GM21526 (cell line): ENCODE results near the gene ADGRV1.

Source experiments
- ATAC-seq: cut with Tn5 transposase; IDR thresholded peaks from one replicate; pipeline ENCODE4 v1.9.1; 2021; ENCODE audit warnings: moderate library complexity; ENCODE audit not compliant: unreplicated experiment, low FRiP score

The ADGRV1 gene

DNA sequence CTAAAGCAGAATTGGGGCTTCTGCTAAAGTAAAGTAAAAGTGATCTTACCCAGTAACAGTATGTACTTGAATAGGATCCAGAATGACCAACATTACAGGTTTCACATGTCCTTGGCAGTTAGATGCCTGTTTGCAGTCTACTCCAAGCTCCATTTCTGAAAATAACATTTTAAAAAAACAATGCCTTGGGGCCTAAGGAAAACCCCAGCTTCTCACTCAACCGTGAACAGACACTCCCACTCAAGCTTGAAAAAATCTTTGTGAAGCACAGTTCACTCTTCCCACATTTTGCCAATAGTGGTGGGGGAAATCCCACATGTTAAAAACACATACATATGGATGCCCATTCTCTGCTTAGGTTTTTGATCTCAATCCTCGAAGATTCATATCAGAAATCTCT lies 520.4 kb downstream of the ADGRV1 start:
- ATAC-seq, result no peak

DNA sequence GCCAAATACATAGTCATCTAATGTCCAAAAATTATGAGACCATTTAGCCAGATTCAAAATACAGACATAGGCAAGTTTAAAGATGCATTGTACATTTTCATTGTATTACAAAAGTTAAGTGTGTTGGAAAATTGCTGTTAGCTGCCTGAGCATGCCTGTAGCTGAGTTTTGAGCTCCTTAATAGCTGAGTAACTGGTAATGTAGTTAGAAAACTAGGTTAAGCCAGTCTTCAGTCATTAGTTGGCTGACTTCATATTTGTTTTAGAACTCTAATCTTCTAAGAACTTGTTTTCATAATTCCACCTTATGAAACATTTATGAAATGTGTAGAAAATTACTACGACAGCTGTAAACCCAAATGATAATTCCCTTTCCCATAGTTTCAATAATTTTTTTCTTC lies 531.2 kb downstream of the ADGRV1 start:
- no peak for ATAC-seq

DNA sequence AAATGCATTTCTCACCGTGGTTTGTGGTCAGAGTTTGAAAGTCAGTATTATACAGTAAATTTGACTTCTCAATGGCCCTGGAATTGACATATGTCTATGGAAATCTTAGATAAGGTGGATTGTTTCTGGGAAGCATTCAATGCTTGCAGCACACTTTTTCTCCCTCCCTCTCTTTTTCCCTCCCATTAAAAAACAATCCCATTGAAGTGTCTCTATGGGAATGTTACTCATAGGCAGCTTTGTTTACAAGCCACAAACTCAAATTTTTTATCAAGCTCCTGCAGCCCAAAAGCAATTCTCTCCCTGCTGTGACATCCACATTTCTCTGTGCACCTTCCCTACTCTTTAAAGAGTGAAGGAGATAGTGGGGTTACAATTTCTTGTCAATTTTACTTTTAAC lies 532.4 kb downstream of the ADGRV1 start:
- ATAC-seq, result no peak

DNA sequence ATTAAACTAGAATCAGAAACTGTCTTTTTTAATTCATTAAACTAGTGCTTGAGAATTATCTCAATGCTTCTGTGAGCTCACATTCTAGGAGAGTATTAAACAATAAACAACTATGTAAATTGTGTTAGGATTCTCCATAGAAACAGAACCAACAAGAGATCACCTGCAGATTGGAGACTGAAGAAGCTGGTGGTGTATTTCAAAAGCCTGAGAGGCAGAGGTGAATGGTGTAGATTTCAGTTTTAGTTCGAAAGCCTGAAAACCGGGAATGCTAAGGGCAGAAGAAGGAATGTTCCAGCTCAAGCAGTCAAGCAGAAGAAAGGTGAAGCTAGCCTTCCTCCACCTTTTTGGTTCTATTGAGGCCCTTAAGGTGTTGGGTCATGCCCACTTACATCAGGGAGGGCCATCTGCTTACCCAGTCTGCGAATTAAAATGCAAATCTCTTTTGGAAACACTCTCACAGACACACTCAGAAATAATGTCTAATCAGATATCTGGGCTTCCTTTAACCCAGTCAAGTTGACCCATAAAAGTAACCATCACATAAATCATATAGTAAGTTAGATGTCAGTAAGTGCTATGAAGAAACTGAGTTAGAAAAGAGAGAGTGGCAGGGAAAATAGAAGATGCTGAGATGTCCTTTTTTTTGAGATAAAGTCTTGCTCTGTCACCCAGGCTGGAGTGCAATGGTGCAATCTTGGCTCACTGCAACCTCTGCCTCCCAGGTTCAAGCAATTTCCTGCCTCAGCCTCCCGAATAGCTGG lies 533.1 kb downstream of the ADGRV1 start:
- ATAC-seq, result no peak

DNA sequence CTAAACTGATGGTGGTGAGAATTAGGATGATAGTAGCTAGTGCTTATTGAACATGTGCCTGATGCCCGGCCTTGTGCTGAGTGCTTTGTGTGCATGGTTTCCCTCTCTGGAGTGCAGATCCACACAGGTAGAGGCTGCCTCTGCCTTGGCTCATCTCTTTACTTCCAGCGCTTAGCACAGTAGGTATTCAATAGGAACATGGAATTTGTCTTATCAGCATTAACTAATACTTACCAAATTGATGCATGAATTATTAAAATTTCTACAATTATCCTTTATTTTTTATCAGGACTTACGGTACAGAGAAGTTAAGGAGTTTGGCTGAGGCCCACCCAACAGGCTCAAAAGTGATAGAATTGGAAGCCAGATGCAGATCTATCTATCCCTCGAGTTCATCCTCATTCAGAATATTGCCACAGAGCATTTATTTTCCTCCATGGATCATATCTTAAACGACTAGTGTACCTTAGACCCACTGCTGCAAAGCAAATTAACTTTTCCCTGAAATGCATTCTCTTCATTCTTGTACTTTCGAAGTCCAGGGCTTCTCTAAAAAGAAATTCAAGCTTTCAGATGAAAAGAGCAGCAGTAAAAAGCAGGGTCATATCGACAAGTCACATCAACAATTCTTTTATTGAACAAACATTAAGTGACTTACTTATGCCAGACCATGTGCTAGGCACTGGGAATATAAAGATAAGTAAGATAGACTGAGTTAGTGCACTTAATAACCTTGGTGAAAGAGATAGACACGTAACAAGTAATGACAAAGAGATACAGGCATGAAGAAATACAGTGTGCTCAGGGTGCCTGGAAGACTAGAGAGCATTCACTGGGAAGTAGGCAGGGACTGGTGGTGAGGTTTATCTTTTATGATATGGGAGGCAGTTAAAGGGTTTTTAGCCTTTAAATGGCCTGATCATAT lies 534.5 kb downstream of the ADGRV1 start:
- ATAC-seq, result no peak

DNA sequence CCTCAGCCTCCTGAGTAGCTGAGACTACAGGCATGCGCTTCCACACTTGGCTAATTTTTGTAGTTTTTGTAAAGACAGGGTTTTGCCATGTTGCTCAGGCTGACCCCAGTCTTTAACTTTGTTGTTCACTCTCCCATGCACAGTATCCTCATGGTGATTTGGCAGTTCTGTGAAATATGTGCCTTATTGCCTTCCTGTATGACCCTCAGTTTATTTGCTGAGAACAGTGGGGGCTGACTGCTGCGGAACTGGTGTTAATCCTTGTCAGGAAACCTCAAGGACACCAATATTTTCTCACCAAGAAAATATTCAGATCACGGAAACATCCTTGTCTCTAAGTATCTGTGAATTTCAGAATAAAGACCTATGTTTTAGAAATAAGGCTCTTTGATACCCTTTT lies 536.7 kb downstream of the ADGRV1 start:
- ATAC-seq, result no peak

DNA sequence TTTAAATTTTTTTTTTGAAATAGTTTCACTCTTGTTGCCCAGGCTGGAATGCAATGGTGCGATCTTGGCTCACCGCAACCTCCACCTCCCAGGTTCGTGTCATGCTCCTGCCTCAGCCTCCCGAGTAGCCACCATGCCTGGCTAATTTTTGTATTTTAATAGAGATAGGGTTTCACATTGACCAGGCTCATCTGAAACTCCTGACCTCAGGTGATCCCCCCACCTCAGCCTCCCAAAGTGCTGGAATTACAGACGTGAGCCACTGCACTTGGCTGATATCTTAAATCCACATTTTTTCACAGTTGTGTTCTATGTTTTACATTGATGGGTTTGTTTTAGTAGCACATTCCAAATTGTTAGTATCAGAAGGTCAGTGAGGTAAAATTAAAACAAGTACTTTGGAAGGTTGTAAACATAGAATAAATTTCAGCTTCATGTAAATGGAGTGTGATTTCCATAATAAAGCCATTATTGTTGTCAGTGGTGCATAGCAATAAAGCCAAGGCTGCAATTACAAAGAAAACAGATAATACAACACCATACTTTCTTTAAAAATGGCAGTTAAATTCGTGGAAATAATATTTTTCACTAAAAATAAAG lies 537.3 kb downstream of the ADGRV1 start:
- ATAC-seq, result no peak

DNA sequence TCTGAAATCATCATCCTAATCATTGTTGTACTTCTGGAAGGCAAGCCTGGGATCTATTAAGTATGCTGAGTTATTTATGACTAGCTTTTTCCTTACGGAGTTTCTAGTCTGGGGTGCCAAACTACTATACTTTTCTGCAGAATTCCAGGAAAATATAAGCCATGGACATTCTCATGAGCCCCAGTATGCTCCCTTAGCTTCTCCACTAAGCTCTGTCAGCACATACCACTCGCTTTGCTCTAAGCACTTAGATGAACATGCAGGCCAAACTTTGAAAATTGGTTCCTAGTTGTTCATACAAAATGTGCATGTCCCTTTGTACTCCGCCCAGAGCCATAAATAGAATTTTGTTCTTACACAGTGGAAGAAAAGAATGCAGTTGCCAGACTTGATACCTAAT lies 539.9 kb downstream of the ADGRV1 start:
- ATAC-seq, result no peak

DNA sequence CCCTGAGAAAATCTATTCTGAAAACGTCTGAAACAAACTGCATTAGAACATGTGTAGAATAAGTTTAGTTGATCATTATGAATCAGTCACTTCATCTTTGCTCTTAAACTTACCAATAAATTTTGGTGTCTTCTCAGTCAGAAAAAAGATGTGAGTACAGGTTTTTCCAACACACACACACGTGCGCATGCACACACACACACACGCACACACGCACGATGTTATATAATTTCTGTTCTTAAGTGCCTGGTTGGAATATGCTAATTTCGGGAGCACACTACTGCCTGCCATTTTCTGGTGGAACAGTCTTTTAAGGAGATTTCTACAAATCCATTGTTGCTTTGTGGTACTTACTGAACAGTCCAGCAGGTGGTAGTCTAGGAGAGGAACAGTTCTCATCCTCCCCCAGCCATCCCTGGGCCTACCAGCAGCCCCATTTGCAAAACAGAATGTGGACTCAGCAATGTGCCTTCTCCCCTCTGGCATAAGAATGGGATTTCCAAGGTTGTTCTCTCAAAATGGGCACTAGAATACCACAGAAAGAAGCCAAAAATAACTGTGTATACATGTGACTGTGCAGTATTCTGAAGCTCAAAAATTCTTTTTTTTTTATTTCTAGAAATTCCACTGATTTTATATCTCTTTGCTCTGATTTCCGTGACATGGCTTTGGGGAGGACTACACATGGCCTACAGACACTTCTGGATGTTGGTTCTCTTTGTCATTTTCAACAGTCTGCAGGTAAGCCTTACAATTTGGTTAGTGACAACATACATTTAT lies 543.2 kb downstream of the ADGRV1 start:
- peak; percentile 98 for ATAC-seq

DNA sequence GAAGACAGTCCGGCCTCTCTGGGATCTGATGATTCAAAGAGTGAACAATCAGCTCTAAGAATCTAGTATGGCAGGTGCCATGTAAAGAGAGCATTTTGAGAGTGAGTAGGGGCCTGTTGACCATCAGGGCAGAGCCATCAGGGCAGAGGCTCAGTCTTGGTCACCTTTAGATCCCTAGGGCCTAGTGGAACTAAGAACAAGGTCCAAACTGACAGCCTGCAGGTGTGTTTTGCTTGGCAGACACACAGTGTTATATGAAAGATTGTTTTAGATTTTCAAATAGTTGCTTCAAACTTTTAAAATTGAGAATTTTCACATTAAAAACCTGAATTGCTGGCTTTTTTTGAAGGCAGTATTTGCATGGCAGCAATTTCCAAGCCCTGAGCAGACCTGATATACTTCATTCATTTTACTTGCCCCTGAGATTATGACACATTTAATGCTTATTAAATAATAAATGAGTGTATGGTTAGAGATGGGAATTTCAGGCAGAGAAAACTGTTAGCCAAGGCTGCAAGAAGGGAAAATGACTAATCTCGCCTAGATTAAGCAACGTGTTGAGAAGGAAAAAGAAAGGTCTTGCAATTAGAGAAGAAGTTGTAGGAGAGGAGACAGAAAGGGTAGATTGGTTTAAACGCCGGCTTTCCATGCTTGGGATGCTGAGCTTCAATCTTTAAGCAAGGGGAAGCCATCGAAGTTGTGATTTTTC lies 544.9 kb downstream of the ADGRV1 start:
- ATAC-seq, result no peak

DNA sequence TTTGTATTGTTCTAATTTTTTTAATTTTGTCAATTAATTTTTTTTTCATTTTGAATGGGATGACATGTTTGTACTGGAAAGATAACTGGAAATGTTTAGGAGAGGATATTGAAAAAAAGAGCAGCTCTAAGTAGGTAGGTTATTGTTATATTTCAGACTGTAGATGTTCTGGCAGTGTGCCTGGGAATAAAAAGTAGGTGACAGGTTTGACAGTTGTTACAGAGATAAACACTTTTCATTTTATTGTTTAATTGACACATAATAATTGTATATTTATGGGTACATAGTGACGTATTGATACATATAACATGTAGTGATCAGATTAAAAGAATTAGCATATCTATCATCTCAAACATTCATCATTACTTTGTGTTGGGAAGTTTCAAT lies 545.5 kb downstream of the ADGRV1 start:
- ATAC-seq, result no peak

DNA sequence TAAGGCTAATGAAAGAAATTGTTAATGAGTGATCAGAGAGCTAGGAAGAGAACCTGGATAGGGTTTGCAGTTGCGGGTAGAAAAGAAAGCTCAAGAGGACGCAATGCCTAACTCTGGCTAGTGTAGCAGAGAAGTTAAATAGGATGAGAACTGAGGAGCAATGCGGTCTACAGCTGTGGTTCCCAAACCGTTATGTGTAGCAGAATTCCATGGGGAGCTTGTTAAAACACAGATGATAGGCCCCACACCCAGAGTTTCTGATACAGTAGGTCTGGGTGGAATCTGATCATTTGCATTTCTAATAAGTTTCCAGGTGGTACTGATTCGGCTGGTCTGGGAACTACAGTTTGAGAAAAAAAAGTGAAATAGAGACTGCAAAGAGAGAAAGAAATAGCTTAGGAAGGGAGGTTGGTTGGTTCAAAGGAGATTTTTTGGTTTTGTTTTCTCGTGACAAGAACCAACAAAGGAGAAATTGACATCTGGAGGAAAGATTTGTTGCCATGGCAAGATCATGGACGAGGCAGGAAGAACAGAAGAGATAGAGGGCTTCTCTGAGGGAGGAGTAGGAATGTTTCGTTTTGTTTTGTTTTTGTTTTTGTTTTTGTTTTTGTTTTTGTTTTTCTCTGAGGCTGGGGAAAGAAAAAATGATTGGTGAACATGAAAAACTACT lies 548.4 kb downstream of the ADGRV1 start:
- ATAC-seq, result no peak

DNA sequence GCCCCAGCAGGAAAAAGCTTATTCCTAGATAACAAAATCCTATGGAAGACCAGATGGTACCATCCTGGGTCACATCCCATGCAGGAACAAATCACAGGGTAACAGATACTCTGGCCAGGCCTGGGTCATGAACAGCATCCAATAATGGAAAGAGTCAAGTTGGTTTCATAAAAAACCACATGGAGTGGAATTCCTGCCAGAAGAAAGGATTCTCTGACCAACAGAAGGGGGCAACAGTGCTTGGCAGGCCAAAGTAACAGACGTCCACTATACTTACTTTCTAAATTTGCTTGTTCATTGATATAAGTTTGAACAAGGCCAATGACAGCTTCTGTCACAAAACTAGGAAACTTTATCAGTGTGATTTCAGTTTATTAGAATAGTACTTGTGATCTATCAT lies 551.0 kb downstream of the ADGRV1 start:
- no peak for ATAC-seq

DNA sequence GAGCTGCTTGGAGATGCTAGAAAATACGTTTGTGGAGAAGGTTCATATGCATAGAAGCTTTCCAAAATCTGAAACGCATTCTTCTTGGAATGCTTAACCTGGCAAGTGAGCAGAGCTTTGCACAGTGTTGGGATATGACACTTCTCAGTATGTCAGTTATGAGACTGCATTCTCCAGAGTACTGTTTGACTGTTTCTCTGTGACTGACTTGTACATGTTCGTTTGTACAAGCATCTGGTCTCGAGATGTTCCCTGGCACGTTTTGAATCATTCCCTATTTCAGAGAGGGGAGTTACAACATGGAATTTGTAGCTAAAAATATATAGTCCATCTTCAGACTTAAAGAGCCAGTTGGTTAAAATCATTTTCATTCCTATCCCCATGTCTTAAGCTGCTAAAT lies 552.1 kb downstream of the ADGRV1 start:
- ATAC-seq, result no peak

DNA sequence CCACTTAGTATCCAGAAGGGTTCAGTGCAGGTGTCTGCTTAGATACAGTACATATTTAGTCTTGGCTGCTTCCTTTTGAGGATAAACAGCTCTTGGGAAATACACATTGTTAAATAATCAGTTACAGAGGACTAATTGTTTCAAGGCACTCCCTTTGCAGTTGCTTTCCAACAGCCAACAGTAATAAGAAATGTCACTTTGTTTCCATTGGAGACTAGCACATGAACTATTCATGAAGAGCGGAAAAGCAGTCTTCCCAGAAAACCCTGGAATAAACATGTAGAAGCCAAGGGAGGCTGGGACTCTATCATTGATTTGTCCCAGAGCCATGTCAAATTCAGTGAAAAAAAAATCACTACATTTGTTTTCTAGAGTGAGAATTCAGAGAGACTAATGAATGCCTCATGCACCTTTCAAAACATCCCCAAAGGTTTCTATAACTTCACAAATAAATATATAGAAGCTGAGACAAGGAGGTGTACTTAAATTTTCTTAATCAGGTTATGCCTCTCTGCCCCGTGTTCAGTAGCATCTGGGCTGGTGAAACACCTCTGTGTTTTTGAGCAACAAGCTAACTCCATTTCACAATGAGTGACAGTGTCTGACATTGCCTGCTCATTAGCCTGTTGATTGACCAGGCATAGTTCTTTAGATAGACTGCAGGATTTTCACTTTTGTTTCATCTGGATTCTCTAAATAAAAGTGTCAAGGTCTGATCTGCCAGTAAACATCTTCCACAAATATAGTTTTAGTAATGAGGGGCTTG lies 553.1 kb downstream of the ADGRV1 start:
- no peak for ATAC-seq

DNA sequence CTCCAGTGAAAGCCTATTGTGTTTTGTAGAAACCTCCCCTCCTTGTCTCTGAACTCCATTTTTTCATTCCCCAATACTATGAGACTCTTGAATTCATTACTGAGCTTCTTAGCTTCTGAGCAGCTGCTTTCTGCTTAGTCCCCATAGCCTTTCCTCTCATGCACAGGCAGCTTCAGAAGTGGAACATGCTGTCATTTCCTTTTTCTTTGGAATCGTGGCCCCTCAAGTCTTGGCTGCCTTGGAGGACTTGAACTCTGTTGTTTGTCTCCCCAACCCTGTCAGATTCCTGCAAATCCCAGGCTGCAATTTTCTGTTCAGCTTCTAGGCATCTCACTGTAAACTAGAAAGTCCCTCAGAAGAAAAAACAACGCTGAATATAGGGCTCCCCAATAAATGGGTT lies 556.1 kb downstream of the ADGRV1 start:
- no peak for ATAC-seq

DNA sequence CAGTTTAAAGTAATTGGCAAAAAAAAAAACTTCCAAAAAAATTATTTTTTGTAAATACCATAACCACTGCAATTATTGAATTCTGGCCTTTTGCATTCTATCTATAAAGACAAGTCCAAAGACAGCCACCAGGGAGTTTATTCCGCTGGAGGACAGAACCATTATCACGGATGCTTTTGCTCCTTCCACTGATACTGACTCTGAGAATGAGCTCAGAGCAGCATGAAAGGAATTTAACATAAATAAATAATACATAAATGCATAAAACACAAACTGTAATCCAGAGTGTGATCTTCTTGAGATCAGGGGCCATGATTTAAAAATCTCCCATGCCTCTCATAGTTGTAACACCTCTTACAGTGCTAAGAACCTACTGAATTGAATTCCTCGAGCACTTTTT lies 559.8 kb downstream of the ADGRV1 start:
- no peak for ATAC-seq

DNA sequence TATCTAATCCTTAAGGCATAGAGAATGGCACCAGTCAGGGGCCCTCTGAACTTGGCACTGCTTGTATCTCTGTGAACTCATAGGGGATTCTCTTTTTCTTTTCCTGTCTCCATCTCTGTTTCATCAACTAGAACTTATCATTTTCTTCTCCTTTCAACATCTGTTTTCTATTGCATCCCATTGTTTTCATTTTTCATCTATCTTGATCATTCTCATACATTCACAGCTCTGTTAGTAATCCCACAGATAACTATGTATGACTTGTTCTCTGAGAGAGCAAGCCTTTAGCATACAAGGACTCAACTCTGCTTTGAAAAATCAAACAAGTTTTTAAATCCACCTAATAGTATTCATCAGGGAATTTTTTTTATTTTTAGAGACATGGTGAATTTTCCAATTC lies 560.2 kb downstream of the ADGRV1 start:
- ATAC-seq, result no peak

DNA sequence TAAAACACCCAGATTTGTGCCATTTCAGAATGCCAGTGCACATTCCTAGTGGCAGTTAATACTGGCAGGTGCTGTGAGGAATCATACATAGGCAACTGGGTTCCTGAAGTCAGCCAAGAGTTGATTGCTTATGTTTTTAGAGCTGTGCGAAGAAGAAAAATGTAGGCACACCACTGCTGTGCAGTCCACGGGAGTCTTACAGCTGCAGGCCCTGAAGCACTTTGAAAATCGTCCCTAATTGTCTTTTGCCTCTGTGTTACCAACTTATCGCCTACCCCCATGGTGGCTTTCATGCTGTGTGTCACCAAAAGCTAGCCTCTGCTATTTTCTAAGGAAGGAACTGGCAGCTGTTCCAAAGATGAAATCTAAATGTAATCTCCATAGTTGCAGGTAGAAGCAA lies 560.6 kb downstream of the ADGRV1 start:
- no peak for ATAC-seq
